ENCODE results near the gene ACOT9.

DNA sequence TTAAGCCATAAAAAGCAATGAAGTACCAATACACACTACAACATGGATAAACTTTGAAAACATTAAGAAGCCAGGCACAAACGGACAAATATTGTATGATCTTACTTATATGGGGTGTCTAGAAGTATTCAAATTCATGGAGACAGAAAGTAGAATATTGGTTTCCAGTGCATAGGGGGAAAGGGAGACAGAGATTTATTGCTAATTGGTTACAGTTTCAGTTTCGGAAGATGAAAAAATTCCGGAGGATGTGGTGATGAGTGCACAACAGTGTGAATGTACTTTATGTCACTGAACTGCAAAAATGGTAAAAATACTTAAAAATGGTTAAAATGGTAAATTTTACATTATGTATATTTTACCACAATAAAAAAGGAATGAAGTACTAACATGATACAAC lies 80.9 kb downstream of the ACOT9 start:
- TF ChIP-seq, protein P1, sequence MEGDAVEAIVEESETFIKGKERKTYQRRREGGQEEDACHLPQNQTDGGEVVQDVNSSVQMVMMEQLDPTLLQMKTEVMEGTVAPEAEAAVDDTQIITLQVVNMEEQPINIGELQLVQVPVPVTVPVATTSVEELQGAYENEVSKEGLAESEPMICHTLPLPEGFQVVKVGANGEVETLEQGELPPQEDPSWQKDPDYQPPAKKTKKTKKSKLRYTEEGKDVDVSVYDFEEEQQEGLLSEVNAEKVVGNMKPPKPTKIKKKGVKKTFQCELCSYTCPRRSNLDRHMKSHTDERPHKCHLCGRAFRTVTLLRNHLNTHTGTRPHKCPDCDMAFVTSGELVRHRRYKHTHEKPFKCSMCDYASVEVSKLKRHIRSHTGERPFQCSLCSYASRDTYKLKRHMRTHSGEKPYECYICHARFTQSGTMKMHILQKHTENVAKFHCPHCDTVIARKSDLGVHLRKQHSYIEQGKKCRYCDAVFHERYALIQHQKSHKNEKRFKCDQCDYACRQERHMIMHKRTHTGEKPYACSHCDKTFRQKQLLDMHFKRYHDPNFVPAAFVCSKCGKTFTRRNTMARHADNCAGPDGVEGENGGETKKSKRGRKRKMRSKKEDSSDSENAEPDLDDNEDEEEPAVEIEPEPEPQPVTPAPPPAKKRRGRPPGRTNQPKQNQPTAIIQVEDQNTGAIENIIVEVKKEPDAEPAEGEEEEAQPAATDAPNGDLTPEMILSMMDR (IDR thresholded peaks at IDR 0.05; ENCODE audit: poor library complexity, severe bottlenecking), result no peak
- TF ChIP-seq, protein P2, sequence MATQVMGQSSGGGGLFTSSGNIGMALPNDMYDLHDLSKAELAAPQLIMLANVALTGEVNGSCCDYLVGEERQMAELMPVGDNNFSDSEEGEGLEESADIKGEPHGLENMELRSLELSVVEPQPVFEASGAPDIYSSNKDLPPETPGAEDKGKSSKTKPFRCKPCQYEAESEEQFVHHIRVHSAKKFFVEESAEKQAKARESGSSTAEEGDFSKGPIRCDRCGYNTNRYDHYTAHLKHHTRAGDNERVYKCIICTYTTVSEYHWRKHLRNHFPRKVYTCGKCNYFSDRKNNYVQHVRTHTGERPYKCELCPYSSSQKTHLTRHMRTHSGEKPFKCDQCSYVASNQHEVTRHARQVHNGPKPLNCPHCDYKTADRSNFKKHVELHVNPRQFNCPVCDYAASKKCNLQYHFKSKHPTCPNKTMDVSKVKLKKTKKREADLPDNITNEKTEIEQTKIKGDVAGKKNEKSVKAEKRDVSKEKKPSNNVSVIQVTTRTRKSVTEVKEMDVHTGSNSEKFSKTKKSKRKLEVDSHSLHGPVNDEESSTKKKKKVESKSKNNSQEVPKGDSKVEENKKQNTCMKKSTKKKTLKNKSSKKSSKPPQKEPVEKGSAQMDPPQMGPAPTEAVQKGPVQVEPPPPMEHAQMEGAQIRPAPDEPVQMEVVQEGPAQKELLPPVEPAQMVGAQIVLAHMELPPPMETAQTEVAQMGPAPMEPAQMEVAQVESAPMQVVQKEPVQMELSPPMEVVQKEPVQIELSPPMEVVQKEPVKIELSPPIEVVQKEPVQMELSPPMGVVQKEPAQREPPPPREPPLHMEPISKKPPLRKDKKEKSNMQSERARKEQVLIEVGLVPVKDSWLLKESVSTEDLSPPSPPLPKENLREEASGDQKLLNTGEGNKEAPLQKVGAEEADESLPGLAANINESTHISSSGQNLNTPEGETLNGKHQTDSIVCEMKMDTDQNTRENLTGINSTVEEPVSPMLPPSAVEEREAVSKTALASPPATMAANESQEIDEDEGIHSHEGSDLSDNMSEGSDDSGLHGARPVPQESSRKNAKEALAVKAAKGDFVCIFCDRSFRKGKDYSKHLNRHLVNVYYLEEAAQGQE (IDR thresholded peaks at IDR 0.05; ENCODE audit: borderline replicate concordance), result no peak
- TF ChIP-seq EP300 (conservative IDR thresholded peaks at IDR 0.05; ENCODE audit: poor library complexity, severe bottlenecking), result no peak
- no peak for TF ChIP-seq POLR2AphosphoS5 (IDR thresholded peaks at IDR 0.05)
- TF ChIP-seq EZH2 (IDR thresholded peaks at IDR 0.05; ENCODE audit: borderline replicate concordance, insufficient read depth, low read length, poor library complexity, severe bottlenecking), result no peak
- TF ChIP-seq SMC3 (conservative IDR thresholded peaks at IDR 0.05; ENCODE audit: poor library complexity), result no peak
- no peak for TF ChIP-seq TAF1 (IDR thresholded peaks at IDR 0.05; ENCODE audit: low read depth)
- TF ChIP-seq RAD21 (conservative IDR thresholded peaks at IDR 0.05), result no peak
